GM19463 (cell line): ENCODE measurements around the gene ANKRD44.

Experiments used
- ATAC-seq: cut with Tn5 transposase; IDR thresholded peaks from one replicate; pipeline ENCODE4 v1.9.1; 2021; ENCODE audit warnings: mild to moderate bottlenecking, moderate library complexity; ENCODE audit not compliant: unreplicated experiment

The ANKRD44 gene

DNA sequence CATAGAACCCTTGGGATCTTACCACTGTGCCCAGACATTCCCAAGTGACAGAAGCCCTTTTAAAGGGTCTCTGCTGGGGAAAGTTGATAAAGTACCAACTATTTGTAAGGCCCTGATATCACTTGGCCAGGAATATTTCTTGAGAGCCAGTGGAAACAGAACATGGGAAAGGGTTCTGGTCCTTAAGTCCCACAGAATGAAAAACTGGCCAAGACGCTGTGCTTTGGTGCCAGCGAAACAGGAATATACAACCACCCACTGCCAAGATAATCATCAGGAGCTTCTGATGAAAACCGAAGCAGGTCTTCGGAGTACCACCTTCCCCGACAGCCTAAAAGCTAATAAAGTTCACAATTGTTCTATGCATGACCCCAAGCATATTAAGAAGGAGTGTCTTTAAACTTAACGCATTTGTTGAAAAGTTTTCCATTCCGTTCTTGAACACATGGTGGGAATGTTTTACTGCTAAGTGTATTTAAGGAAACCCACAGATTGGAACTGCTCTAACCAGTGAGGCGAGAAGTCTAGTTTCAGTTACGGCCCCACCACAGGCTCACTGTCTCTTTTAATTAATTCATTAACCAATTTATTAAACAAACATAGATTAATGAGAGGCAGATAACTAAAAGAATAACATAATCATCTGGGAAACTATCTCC is 152.6 kb downstream of the ANKRD44 start:
- ATAC-seq: no peak

DNA sequence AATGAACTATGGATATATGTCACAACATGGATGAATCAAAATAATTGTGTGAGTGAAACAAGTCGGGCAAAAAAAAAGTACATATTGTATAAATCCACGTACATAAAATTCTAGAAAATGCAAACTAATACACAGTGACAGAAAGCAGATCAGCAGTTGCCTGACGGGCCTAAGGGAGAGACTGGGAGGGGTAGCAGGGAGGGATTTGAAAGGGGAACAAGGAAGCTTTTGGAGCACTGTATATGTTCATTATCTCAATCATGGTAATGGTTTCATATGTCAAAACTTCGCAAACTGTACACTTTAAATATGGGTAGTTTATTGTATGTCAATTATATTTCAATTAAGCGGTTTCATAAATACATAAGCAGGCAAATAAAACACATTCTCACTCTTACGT is 153.8 kb downstream of the ANKRD44 start:
- ATAC-seq: no peak

DNA sequence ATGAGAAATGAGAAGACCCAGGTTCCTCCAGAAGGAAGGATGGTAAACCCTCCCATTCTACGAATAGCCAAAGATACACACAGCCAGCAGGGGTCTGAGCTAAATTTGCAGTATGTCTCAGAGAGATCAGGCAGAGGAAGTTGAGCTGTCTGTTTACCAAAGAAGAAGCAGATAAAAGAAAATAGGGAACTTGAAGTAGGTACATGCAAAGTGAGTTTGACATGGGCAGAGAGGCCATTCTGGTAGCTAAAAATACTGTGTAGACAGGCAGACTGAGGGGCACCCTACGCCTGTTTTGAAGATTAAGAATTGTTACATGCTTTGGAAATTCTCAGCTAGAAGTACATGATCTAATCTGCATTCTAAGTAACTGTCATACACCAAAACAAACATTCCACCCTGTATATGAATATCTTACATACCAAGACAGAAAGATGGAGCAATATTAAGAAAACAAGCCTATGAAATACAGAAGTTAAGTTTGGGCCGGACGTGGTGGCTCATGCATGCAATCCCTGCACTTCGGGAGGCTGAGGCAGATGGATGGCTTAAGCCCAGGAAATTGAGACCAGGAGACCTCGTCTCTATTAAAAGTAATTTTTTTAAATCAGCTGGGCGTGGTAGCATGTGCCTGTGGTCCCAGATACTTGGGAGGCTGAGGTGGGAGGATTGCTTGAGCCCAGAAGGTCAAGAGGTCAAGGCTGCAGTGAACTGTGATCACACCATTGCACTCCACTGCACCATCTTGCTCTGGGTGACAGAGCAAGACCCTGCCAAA is 157.9 kb downstream of the ANKRD44 start:
- peak; percentile 75 for ATAC-seq

DNA sequence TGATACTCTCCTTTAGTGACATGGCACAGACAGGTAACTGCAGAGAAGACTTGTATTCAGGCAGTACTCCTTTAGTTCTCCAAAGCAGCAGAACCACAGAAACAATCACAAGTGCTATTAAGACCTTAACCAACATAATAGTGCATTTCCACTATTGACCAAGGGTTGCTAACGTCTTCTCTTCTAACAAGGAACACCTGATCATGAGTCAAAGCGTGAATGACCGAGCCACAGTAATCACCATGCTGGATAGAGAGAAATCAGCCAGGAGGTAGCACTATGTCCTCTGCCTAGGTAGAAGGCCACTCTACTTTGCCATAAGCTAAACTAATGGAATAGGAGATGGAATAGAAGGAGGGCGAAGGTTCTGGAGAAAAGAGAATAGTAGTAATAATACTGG is 161.0 kb downstream of the ANKRD44 start:
- no peak for ATAC-seq

DNA sequence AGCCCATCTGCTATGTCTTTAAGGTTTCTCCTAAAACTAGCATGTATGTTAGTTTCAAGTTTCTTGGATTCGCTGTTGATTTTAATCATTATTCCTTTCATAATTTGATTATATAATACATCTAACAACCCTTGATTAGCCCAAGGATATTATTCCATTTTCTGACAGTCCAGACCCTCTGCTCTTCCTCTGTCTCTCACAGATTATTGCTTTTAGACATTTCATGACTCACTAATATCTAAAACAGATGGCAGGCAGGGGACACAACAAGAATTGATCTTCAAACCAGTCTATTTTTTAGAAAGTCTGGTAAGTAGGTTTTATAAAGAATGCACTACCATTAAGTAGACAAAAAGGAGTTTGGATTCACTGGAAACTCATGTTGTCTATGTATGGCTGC is 162.2 kb downstream of the ANKRD44 start:
- ATAC-seq: no peak

DNA sequence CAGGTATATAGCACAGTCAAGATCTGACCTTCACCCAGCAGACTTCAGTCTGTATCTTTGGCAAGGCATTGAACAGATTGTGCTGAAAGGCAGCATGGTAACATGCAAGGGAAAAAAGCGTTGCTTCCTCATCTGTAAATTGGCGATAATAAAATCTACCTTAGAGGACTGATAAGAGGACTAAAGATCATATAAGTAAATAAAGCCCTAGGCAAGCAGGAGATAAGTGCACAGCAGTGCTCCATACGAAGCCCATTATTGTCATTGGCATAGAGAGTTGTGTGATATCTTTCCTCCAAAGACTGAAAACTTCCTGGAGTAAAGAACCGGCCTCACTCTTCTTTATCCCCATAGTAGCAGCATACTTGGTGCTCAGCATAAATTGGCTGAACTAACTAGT is 162.6 kb downstream of the ANKRD44 start:
- ATAC-seq: no peak

DNA sequence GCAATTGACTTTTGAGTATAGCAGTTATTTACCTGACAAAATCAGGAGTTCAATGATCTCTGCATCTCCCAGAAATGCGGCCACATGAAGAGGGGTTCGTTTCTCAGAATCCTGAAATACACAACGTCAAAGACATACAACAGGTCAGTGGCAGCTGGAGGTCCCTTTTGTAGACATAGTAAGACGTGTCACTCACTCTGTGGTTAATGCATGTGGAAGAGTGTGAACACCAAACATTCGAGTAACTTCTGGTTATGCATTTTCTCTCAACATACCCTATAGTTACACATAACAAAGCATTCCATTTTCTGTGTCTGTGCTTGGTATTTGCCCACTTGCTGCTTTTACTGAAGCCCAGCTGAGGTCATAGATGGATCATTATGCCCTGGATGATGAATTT is 163.6 kb downstream of the ANKRD44 start:
- ATAC-seq: no peak

DNA sequence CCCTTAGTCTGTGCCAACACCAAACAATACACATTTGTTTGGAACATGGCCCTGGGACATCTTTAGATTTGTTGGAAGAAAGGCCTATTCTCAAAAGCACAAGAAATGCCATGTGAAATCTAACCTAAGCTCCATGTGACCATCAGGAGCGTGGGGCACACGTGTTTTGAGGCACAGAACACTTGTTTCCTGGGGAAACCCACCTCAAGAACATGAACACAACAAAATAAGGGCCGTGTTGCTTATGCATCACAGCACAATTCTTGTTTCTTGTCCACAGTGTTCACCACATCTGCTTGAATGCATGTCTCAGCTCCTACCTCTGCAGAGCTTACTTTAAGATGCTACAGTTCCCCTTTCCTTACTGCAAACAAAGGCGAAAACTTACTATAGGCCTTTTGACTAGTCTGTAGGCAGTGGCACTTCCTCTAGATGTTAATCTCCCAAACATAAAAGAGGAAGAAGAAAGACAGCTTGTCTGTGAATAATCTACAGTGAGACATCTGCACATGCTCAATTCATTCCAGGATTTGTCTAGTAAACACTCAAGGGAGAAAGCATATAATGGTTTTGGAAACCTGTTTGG is 165.0 kb downstream of the ANKRD44 start:
- ATAC-seq: peak; percentile 93

DNA sequence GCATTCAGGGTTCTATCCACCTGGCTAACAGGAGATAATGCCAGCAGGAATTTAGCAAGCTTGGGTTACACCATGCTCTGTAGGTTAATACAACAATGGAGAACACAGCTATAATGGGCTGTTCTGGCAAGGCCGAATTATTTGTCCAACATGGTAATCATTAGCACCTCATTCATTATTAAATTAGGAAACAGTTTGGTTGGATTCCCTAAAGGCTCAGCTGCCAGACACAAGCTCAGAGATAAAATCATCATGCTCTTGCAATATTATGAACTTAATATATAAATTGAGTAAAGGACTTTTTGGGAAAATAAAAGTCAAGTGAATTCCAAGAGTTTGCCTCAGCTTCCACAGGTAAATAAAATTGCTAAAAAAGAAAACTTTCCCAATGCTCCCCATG is 166.4 kb downstream of the ANKRD44 start:
- ATAC-seq: no peak

DNA sequence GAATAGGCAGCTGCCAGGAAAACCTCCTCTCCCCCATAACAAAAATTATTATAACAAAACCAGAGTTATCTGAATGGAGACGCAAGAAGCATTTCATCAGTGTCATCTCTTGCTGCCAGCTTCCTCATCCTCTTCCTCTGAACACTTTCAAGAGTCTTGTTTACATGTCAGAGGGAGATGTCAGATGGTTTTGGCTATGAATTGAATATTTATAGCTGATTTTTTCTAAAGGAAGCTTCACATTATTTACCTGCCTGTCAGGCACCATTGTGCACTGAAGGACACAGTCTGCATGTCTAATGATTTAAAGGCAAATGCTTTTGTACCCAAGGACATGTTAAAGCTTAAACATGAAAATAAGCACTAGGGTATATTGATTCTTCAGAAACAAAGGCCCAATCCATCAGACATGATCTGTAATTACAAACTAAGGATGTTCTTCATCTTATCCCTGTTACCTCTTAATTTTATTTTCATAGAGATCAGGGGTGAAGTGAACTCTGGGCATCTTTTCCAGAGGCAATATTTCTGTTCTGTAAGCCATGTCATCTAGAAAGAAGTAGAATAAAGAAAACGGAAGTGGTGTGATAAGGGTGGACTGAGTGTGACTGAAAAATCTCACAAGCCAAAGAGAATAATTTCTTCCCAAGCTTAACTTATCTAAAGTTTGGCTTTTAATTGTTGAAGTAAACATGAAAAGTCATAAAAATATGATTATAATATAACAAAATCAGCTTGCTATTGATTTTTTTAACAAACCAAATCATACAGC is 168.7 kb downstream of the ANKRD44 start:
- no peak for ATAC-seq

DNA sequence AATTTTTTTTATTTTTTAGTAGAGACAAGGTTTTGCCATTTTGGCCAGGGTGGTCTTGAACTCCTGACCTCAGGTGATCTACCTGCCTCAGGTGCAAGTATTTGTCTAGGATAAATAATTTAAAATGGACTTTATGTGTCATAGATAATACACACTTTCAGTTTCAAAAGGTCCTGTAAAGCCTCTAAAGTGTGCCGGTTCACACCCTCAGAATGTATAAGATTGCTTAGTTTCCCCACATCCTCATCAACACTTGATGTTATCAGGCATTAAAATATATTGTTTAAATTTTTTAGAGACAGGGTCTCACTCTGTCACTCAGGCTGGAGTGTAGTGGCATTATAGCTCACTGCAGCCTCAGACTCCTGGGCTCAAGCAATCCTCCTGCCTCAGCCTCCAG is 170.5 kb downstream of the ANKRD44 start:
- ATAC-seq: no peak

DNA sequence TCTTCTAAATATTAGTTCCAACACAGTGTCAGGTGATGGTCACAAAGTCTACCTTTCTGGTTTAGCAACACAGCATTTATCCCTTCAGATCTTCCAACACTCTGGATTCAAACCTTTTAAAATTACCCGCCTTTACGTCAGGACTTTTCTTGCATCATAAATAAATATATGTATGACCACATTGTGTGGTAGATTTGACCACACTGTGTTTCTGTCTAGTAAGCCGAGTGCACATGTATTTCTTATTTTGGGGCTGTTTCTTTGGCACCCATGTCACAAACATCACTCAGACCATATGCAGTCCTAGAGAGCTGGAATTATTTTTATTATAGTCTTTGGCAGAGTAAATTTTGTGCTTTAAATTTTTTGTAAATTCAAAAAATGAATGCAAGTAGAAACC is 172.1 kb downstream of the ANKRD44 start:
- no peak for ATAC-seq

DNA sequence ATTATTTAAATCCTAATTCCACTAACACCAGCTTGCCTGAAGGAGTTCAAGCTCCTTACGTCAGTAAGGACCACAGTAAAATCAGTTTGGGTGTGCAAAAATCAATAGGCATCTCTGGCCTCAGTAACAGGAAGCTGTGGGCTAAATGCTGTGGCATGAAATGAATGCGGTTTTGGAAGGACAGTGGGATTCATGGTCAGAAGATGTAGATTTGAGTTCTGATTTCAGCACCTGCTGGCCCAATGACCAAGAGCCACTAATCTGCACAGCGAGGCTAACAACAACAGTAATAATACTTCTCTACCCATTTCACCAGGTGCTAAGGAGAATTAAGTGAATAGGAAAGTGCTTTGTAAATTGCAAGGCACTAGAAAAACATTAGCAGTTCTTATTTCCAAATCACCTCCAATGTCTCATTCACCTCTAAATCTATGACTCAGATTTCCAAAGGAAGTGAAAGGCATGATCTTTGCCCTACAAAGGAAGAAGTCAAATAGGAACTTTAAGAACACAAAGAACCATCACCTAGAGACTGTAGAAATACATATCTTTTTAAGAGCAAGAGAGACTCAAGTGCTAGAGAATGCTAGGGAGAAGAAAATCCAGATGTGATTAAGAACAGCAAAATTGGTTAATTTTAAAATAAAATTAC is 172.6 kb downstream of the ANKRD44 start:
- ATAC-seq: no peak

DNA sequence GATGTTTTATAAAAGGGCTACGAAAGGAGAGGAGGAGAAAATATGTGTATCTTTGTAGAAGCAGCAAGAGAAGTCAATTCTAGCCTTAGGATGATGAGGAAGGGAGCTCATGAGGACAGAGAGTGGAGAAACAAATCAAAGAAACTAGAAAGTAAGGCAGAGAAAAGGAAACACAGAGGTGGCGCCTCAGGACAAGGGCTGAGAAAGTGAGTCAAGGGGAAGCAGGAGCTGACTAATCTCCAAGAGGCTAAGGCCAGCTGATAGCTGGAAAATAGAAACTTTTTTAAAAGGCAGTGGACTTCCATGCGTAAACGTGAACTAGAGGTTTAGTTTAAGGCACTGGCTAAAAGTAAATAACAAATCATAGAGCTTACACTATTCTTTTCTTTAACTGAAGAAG is 173.3 kb downstream of the ANKRD44 start:
- ATAC-seq: no peak

DNA sequence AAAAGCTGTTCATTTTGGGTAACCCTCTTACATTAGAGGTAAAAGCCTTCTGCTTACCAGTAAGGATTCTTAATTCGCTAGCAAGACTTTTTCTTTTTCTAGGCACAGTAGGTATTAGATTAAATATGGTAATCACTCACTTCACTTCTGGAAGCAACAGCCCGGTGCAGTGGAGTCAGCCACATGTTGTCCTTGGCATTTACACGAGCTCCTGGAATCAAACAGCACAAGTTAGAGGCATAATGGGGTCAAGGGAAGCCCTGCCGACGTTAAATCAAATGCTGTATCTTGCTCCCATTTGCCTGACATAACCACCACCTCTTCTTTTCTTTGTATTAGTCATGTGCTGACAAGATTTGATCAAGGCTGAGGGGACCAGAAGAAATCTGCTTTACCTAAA is 174.1 kb downstream of the ANKRD44 start:
- ATAC-seq: no peak

DNA sequence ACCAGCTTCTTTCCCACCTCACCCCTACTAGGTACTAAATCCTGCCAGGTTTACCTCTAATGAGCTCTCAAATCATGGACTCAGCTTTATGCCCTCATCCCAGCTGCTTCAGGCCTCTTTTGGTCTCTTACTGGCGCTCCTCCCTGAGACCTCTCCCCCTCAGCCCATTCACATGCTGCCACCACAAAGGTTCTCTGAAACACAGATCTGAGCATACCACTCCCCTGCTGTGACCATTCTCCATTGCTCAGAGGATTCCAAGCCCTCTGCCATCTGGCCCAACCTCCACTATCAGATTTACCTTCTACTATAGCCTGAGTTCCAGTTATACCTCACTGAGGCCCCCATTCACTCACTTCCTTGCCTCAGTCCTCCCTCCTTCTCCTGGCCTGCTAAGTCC is 174.8 kb downstream of the ANKRD44 start:
- no peak for ATAC-seq

DNA sequence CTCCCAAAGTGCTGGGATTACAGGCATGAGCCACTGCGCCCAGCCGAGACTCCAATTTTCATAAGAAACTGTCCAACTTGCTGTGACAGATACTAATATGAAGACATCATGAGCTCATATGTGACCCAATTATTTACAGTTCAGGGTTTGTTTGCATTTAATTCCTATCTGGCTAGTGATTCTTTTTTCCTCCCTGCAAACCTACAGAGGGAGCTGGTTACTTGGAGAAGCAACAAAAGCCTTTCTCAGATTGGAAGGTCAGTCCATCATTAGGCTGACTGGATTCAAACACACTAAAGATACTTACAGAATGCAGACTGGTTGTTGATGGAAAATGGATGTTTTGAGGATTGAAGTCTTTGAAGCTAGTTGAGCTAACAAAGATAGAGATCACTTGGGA is 176.4 kb downstream of the ANKRD44 start:
- no peak for ATAC-seq

DNA sequence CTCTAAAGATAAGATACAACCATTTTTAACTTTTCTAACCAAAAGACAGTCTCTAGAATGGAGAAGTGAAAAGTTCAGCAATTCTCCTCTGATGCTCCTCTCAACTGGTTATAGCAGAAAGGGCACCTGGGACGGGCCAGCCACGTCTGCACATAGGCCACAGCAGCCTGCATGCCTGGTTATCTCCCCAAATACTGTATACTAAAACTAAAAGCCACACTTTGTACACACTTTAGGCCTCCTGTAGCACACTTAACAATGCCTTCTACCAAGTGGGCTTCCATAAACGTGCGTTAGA is 179.1 kb downstream of the ANKRD44 start:
- peak; percentile 62 for ATAC-seq

DNA sequence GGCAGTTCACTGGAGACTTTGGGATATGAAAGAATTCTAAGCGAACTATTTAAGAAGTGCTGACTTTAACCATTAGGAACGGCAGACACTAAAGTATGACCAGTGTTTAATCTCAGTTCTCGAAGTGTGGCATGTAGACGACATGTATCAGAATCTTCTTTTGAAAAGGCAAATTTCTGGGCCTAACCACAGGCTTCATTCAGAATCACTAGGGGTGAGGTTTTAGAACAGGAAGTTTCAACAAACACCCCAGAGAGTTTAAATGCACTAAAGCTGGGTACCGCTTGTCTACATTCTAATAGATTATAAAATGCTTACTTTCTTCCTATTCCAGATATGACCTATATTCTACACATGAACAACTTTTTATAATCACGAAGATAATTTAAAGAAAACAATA is 180.3 kb downstream of the ANKRD44 start:
- peak; percentile 81 for ATAC-seq

DNA sequence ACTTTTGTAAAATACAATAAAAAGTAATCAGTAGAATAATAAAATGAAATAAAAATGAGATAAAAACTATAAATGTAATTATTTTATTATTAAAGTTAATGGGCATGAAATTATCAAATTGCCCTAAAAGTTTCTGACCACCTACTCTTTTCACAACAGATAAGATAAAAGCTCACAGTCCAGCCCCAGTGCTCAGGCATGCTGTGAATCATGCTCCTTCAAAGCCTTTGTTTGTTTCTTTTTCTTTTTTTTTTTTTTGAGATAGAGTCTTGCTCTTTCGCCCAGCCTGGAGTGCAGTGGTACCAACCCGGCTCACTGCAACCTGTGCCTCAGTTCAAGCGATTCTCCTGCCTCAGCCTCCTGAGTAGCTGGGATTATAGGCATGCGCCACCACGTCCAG is 181.7 kb downstream of the ANKRD44 start:
- ATAC-seq: no peak

DNA sequence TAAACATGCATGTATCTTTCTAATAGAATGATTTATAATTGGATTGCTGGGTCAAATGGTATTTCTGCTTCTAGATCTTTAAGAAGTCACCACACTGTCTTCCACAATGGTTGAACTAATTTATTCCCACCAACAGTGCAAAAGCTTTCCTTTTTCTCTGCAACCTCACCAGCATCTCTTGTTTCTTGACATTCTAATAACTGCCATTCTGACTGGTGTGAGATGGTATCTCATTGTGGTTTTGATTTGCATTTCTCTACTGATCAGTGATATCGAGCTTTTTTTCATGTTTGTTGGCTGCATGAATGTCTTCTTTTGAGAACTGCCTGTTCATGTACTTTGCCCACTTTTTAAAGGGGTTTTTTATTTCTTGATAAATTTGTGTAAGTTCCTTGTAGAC is 182.5 kb downstream of the ANKRD44 start:
- no peak for ATAC-seq
